GM12878 (cell line): ENCODE data around the gene PTCRA. TPM values are rescaled to one million over a fixed set of nuclear protein-coding genes. Genes with fewer than 3 reads are reported as not detected.
A peak's percentile ranks its signal among the peaks of the same experiment; 100 is the strongest.

Experiments used
- ATAC-seq: fragments of 200-7000 bp; cut with Tn5 transposase; 3 replicates; pipeline ENCODE4 v1.9.1; 2020; ENCODE audit warnings: mild to moderate bottlenecking, moderate library complexity
- BruUV-seq: library from RNA; stranded (reverse); fragments of 400-500 nt; replicated peaks from 2 replicates; lab custom pipeline; 2021; lab: Mats Ljungman, UMichigan
- CTCF ChIA-PET: fragments of 300-600 bp; sonication (Branson Sonifier 250); formaldehyde crosslinking; extraction: SDS; loops from one replicate; lab custom pipeline; 2021; ENCODE audit warnings: inconsistent platforms; lab: Yijun Ruan, JAX
- POLR2A ChIA-PET: fragments of 350-600 bp; formaldehyde crosslinking; extraction: SDS; loops from one replicate; lab custom pipeline; 2021; ENCODE audit warnings: inconsistent platforms; lab: Charles Lee
- RAD21 ChIA-PET: fragments of 300-600 bp; sonication (Branson Sonifier 250); formaldehyde crosslinking; loops from one replicate; lab custom pipeline; 2023; ENCODE audit warnings: antibody characterized with exemption; ENCODE audit not compliant: unreplicated experiment; lab: Charles Lee
- SMC1A ChIA-PET: fragments of 300-600 bp; sonication (Branson Sonifier 250); formaldehyde crosslinking; loops from one replicate; lab custom pipeline; 2023; ENCODE audit not compliant: unreplicated experiment, uncharacterized antibody; lab: Charles Lee
- DNase-seq: peaks from one replicate; pipeline ENCODE4 v3.0.0-alpha.2; 2011; ENCODE audit warnings: low read depth, low spot score
- FAIRE-seq: peaks from 3 replicates; lab custom pipeline; 2011; peaks lifted over from hg19 to GRCh38; lab: Jason Lieb, UNC
- H2AFZ ChIP-seq: 2 replicates; pipeline ENCODE4 v1.6.0; 2011; ENCODE audit warnings: low read depth, low read length, control low read depth; ENCODE audit not compliant: control insufficient read depth
- H3K27ac ChIP-seq: 2 replicates; pipeline ENCODE4 v1.5.1; 2011; ENCODE audit warnings: control low read depth; ENCODE audit not compliant: control insufficient read depth, insufficient read depth
- H3K27me3 ChIP-seq, 2 experiments: replicated peaks in 1 of 2; 2 replicates each; pipeline versions ENCODE4 v1.6.0 to v1.6.1; 2011; ENCODE audit warnings: low read length in 1 of 2; ENCODE audit not compliant: control insufficient read depth in 2 of 2, insufficient read depth in 2 of 2
- H3K36me3 ChIP-seq, 2 experiments: 2 replicates each; pipeline ENCODE4 v1.5.1; 2011; ENCODE audit warnings: low read length in 1 of 2; ENCODE audit not compliant: control insufficient read depth in 2 of 2, insufficient read depth in 2 of 2
- H3K4me1 ChIP-seq: 2 replicates; pipeline ENCODE4 v1.6.1; 2011; ENCODE audit warnings: mild to moderate bottlenecking, low read length, moderate library complexity, mixed read lengths; ENCODE audit not compliant: control insufficient read depth, insufficient read depth
- H3K4me2 ChIP-seq: 2 replicates; pipeline ENCODE4 v1.6.0; 2011; ENCODE audit warnings: control low read depth; ENCODE audit not compliant: control insufficient read depth, insufficient read depth
- H3K4me3 ChIP-seq: fragments of 200-600 bp; sonication (generic); 2 replicates; pipeline ENCODE4 v1.5.1; 2016
- H3K79me2 ChIP-seq: 2 replicates; pipeline ENCODE4 v1.6.0; 2011; ENCODE audit warnings: low read length; ENCODE audit not compliant: control insufficient read depth, insufficient read depth
- H3K9ac ChIP-seq: 2 replicates; pipeline ENCODE4 v1.8.0; 2011; ENCODE audit warnings: low read length, control low read depth, mixed read lengths; ENCODE audit not compliant: control insufficient read depth, insufficient read depth
- H3K9me3 ChIP-seq: replicated peaks from 3 replicates; pipeline ENCODE4 v1.5.1; 2011; ENCODE audit warnings: mild to moderate bottlenecking, low read length; ENCODE audit not compliant: control insufficient read depth, insufficient read depth
- H4K20me1 ChIP-seq: 2 replicates; pipeline ENCODE4 v1.6.0; 2011; ENCODE audit not compliant: control insufficient read depth, insufficient read depth
- ATF7 ChIP-seq: fragments of 450-650 bp; IDR thresholded peaks from 2 replicates; pipeline ENCODE4 v1.6.1; 2016; ENCODE audit warnings: low read depth, mild to moderate bottlenecking
- CTCF ChIP-seq, 3 experiments: IDR thresholded peaks in 2 of 3; conservative IDR thresholded peaks in 1 of 3; 2 replicates each; pipeline ENCODE4 v1.5.1; 2011; ENCODE audit warnings: low read depth in 3 of 3, low read length in 3 of 3, mild to moderate bottlenecking in 3 of 3, control low read depth in 2 of 3, moderate library complexity in 2 of 3, inconsistent platforms in 1 of 3, mixed read lengths in 1 of 3; ENCODE audit not compliant: control insufficient read depth in 2 of 3, insufficient read depth in 1 of 3; ENCODE audit errors: extremely low read depth in 1 of 3
- CUX1 ChIP-seq: IDR thresholded peaks from 2 replicates; pipeline ENCODE4 v1.6.1; 2012; ENCODE audit warnings: improper control_type of control experiment, low read depth, low read length; ENCODE audit not compliant: insufficient replicate concordance
- E2F4 ChIP-seq: IDR thresholded peaks from 2 replicates; pipeline ENCODE4 v1.6.1; 2012; ENCODE audit warnings: low read depth, low read length, improper control_type of control experiment
- EZH2 ChIP-seq: IDR thresholded peaks from 2 replicates; pipeline ENCODE4 v1.6.1; 2012; ENCODE audit warnings: low read depth, mild to moderate bottlenecking, control low read depth, inconsistent platforms, low read length, borderline replicate concordance; ENCODE audit not compliant: control insufficient read depth
- MTA2 ChIP-seq: fragments of 450-650 bp; IDR thresholded peaks from 2 replicates; pipeline ENCODE4 v1.6.1; 2016; ENCODE audit warnings: low read depth, mild to moderate bottlenecking, moderate library complexity
- MTA3 ChIP-seq: IDR thresholded peaks from 2 replicates; pipeline ENCODE4 v1.6.1; 2012; ENCODE audit warnings: low read length, inconsistent platforms, borderline replicate concordance
- PAX8 ChIP-seq: fragments of 450-650 bp; IDR thresholded peaks from 2 replicates; pipeline ENCODE4 v1.6.1; 2017; ENCODE audit warnings: mild to moderate bottlenecking, moderate library complexity
- POLR2AphosphoS5 ChIP-seq: IDR thresholded peaks from 2 replicates; pipeline ENCODE4 v1.6.1; 2011; ENCODE audit warnings: mild to moderate bottlenecking, low read length, inconsistent platforms
- POU2F2 ChIP-seq: IDR thresholded peaks from 3 replicates; pipeline ENCODE4 v1.6.1; 2011; ENCODE audit warnings: low read depth, mild to moderate bottlenecking, low read length, borderline replicate concordance
- SMAD5 ChIP-seq: IDR thresholded peaks from 2 replicates; pipeline ENCODE4 v1.6.1; 2016; ENCODE audit warnings: antibody characterized with exemption, low read depth
- SMC3 ChIP-seq: IDR thresholded peaks from 2 replicates; pipeline ENCODE4 v1.6.1; 2011; ENCODE audit warnings: low read length, improper control_type of control experiment, borderline replicate concordance
- YY1 ChIP-seq: IDR thresholded peaks from 2 replicates; pipeline ENCODE4 v1.6.1; 2011; ENCODE audit warnings: low read depth, mild to moderate bottlenecking, low read length
- ZNF207 ChIP-seq: fragments of 450-650 bp; IDR thresholded peaks from 2 replicates; pipeline ENCODE4 v1.6.1; 2014; ENCODE audit warnings: antibody characterized with exemption, mild to moderate bottlenecking, borderline replicate concordance
- WGBS: methylation state at CpG from one replicate; pipeline ENCODE4 v1.1.6; 2016; ENCODE audit warnings: low lambda C conversion rate; ENCODE audit not compliant: insufficient replicate concordance, insufficient coverage; ENCODE audit errors: missing lambda C conversion rate; 5-methylcytosine and 5-hydroxymethylcytosine counted together
- in situ Hi-C: fragments of 300-500 bp; cut with MboI; formaldehyde crosslinking; loops from 9 replicates; pipeline ENCODE4 v1.14.3; 2018; ENCODE audit warnings: mixed read lengths
- intact Hi-C: fragments of 100-400 bp; cut with micrococcal nuclease; formaldehyde crosslinking; loops from one replicate; pipeline ENCODE4 v1.14.2; 2022; ENCODE audit not compliant: unreplicated experiment
- polyA plus RNA-seq, 11 experiments: library from polyadenylated mRNA; depleted of rRNA in 4 of 11; unstranded in 6 of 11; stranded (reverse) in 5 of 11; fragments of >200 nt; fragmentation: Nextera tagmentation in 4 of 11; fragmentation: Illumina TruSeq in 1 of 11; extraction: Ambion mirVana in 4 of 11; extraction: Trizol in 1 of 11; gene quantifications; 1 replicate in 1 of 11; 2 replicates in 10 of 11; pipeline versions ENCODE4 v1.2.1 to v1.2.3, GENCODE V29; 2011 to 2016; ENCODE audit warnings: inconsistent platforms in 2 of 11, missing spikeins in 2 of 11, low read depth in 1 of 11
- total RNA-seq, 4 experiments: library from RNA; depleted of rRNA in 3 of 4; stranded (reverse); fragments of >200 nt in 3 of 4; fragmentation: Illumina TruSeq in 1 of 4; extraction: Trizol in 1 of 4; gene quantifications; 2 replicates each; pipeline versions ENCODE4 v1.2.1 to v1.2.3, GENCODE V29; 2013 to 2021

PTCRA gene
- total and polyA plus RNA-seq, 10 of the 15 experiments (the other 5 are each of a cell fraction or from before 2014, with no cell fraction given), result 0.10 to 1.1 (median 0.19) TPM; not detected in 4

GRCh38 chr6:42901538-42901957 lies 14.3 kb upstream of the PTCRA start:
- POLR2A ChIA-PET, result interaction anchor here (0.5 kb wide), 1 partner anchor 153 kb away, joined by 3 read pairs; no protein-coding TSS in a partner anchor
- ATAC-seq, result peak; percentile 99
- no peak for TF ChIP-seq MTA3
- peak; percentile 67; the same call in 1 of the 3 replicates for TF ChIP-seq POU2F2
- TF ChIP-seq E2F4, result no peak
- TF ChIP-seq CTCF (IDR thresholded peaks at IDR 0.05 in 2 of 3, conservative IDR thresholded peaks at IDR 0.05 in 1 of 3; ENCODE audit: control insufficient read depth in 2 of 3, extremely low read depth in 1 of 3, insufficient read depth in 1 of 3, low read depth in 3 of 3, low read length in 3 of 3), result peak; percentile 68 to 89 (median 78); a peak in 5 of 6 replicates
- no peak for TF ChIP-seq SMAD5
- no peak for TF ChIP-seq PAX8
- TF ChIP-seq YY1, result peak; percentile 59; the same call in 1 of the 2 replicates
- no peak for TF ChIP-seq EZH2
- peak; percentile 60; the same call in 1 of the 2 replicates for TF ChIP-seq ZNF207
- TF ChIP-seq POLR2AphosphoS5, result no peak
- no peak for TF ChIP-seq MTA2
- peak; percentile 87 for TF ChIP-seq SMC3
- peak; percentile 40 for TF ChIP-seq CUX1
- no peak for TF ChIP-seq ATF7

More at GRCh38 chr6:42901538-42901957, 14.3 kb upstream of the PTCRA start:
- DNase-seq (peak; percentile 54), FAIRE-seq (peak; percentile 94)
- H3K4me2 ChIP-seq, result peak overlapping the region; percentile 27; the same call in 1 of the 2 replicates
- no peaks in the 10 kb centered on the region for H3K4me1 ChIP-seq
- H3K27me3 ChIP-seq, result no peaks in the 10 kb centered on the region
- WGBS, result 5% methylated on average over 11 of the region's 11 CpGs
- no peaks in the 10 kb centered on the region for H4K20me1 ChIP-seq
- BruUV-seq, result no TSS peak
- H2AFZ ChIP-seq, result peak overlapping the region; percentile 69
- H3K4me3 ChIP-seq, result no peak overlapping the region
- H3K9me3 ChIP-seq, result no peaks in the 10 kb centered on the region
- H3K9ac ChIP-seq, result no peak overlapping the region
- CTCF ChIA-PET, result interaction anchor here (0.6 to 3.3 kb wide), 26 partner anchors 9 to 666 kb away, joined by 3 to 28 read pairs (median 4); partner anchors contain the start of genes CNPY3, GNMT, KLHDC3 and MEA1
- no peaks in the 10 kb centered on the region for H3K36me3 ChIP-seq
- H3K79me2 ChIP-seq, result no peaks in the 10 kb centered on the region
- no peak overlapping the region for H3K27ac ChIP-seq
- RAD21 ChIA-PET, result interaction anchor here (0.9 to 2.7 kb wide), 5 partner anchors 83 to 336 kb away, joined by 3 to 6 read pairs (median 3); partner anchors contain the start of gene PPP2R5D
- in situ Hi-C loops (no loop called here), intact Hi-C loops (loop anchor here (1.0 to 5.0 kb wide), 4 partner anchors 29 to 242 kb away; partner anchors contain the start of genes KLC4 and MRPL2)
- SMC1A ChIA-PET, result interaction anchor here (0.7 to 3.1 kb wide), 11 partner anchors 39 to 329 kb away, joined by 3 to 19 read pairs (median 3); partner anchors contain the start of genes KLC4, MRPL2 and RRP36
